Measurements from ENCODE around the gene TMEM273.

The TMEM273 gene

DNA sequence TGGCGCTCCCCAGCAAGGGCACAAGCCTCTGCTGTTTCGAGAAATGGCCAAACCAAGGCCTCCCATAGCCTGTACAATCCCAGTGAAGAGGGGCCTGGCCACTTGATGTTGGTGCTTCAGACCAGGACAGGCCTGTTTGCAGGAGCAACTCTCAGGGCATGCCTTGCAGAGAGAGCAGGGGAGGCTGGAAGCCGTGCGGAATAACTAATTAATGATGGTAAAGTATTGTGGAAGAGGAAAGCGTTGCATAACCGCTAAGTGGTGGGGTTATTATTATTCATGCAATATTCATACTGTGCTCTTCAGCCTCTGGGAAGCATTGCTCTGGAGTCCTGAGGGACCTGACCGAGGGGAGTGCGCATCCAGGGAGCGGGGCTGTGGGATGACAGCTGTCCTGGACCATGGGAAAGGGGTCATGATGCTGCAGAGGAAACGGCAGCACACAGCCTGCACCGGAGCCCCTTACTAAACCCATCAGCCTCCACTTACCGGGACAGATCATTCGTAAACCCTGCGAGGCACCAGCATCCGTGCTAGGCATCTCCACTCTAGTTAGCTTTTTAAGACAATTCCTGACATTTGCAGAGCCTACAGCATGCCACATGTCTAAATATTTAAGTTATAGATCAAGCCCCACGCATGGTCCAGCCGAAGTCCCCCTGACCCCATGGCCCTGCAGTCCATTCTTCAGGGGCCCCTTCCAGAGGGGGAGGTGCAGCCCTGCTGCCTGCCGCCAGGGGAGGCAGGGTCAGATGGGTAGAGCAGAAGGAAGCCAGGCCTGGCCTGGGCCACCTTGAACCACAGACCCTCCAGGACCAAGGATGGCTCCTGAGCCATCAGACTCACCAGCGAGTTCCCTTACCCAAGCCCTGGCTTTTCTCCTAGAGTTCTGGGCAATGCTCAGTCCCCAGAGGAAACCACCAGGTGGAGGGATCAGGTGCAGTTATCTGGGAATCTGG lies 11.6 kb downstream of the TMEM273 start:
- Mint-ChIP-seq H3K27ac (peak overlapping the region; percentile 98), H3K9me3 (no peaks in the 10 kb centered on the region), H3K4me3 (peak overlapping the region; percentile 29 to 69), H3K27me3 (no peaks in the 10 kb centered on the region), H3K36me3 (peaks cover 28 to 64% of the 10 kb centered on the region in 2 donors), H3K4me1 (peaks cover 85 to 100% of the 10 kb centered on the region in 2 donors)
- ATAC-seq (replicated peaks): no peak
- no peak for DNase-seq

DNA sequence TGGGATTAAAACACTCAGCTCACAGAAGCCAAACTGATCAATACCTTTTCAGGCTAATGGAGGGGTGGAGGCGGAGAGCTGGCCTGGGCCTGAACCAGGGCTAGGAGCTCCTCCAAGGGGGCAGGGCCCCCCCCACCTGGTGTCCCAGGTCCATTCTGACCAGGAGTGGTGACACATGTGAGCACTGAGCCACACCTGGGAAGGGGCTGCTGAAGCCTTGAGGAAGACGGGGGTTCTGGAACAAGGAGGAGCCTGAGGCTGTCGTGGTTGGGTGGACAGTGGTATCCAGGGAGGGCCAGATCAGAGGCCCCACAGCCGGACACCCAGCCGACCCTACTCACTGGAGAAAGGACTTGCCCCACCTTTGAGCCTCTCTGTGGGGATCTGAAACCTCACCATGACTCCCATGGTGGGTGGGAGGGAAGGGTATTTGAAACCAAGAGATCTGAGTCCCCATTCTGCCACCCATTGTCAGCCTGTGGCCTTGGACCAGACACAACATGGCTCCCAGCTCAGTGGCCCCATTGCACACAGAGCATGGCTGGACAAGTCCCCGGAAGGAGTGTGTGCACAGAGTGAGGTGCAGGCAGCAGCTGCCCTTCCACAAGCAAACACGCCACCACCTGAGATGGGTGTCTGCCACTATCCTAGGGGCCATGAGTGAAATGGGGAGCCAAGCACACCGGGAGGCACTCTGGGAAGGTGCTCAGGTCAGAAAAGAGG lies 12.4 kb downstream of the TMEM273 start:
- H3K27me3 Mint-ChIP-seq: no peaks in the 10 kb centered on the region
- ATAC-seq (replicated peaks) (no peak), DNase-seq (no peak)
- H3K27ac Mint-ChIP-seq: peak overlapping the region; percentile 98
- peak overlapping the region; percentile 29 to 37 for H3K4me3 Mint-ChIP-seq
- peaks cover 84 to 98% of the 10 kb centered on the region in 2 donors for H3K4me1 Mint-ChIP-seq
- H3K9me3 Mint-ChIP-seq: no peaks in the 10 kb centered on the region
- H3K36me3 Mint-ChIP-seq: peaks cover 25 to 58% of the 10 kb centered on the region in 2 donors

DNA sequence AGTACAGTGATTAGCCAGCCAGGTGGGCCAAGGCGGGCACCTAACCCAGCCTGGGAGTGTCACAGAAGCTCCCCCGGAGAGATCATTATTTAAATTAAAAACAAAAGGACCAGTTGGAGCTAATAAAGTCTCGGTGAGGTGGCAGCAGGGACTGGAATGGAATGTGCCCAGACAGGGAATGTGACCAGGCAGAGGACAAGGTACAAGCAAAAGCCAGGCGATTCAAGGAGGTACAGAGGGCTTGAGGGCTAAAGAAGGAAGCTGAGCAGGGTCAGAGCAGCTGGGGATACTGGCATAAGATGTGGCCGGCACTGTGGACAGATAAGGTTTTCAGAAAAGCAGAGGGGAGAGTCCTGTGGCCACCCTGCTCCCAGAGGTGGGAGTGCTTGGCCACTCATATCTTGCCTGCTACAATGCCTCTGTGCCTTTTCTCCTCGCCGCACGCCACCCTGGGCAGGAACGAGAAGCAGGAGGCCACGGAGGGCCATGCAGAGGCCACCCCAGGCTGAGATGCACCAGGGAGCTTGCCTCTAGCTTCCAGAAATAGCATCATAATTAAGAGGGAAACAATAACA lies 13.2 kb downstream of the TMEM273 start:
- Mint-ChIP-seq H3K27ac (peak overlapping the region; percentile 98), H3K9me3 (no peaks in the 10 kb centered on the region), H3K4me1 (peaks cover 82 to 97% of the 10 kb centered on the region in 2 donors), H3K36me3 (peaks cover 19 to 55% of the 10 kb centered on the region in 2 donors), H3K4me3 (peak overlapping the region; percentile 2 to 52), H3K27me3 (no peaks in the 10 kb centered on the region)
- DNase-seq (no peak), ATAC-seq (replicated peaks) (no peak)

- ATAC-seq (replicated peaks): peak; percentile 29 to 54
- H3K4me3 Mint-ChIP-seq: peak overlapping the region; percentile 52 to 56
- H3K36me3 Mint-ChIP-seq: peaks cover 17 to 54% of the 10 kb centered on the region in 2 donors
- no peak for DNase-seq
- no peaks in the 10 kb centered on the region for H3K27me3 Mint-ChIP-seq
- H3K4me1 Mint-ChIP-seq: peaks cover 79 to 91% of the 10 kb centered on the region in 2 donors
- H3K9me3 Mint-ChIP-seq: no peaks in the 10 kb centered on the region
- peak overlapping the region; percentile 88 for H3K27ac Mint-ChIP-seq
Measured at GRCh38 chr10:49174261-49174925, 13.8 kb downstream of the TMEM273 start.

DNA sequence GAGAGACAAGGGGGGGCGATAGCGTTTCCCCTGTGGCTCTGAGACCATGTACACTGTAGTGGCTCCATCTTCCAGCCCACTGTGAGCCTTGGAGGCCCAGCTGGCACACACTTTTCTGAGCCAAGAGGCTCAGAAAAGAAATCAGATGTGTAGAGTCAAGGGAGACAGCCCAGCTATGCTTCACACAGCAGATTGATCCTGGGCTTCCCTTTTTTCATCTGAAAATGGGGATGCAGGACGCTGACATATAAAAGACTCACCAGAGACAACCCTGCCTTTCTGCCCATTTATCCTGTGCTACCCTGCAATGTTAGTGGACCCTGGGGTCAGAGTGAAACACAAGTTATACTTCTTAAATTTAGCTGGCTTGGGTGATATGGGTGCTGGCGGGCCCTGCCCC lies 14.3 kb downstream of the TMEM273 start:
- ATAC-seq (replicated peaks) (no peak), DNase-seq (no peak)
- Mint-ChIP-seq H3K27ac (peak overlapping the region; percentile 88), H3K27me3 (no peaks in the 10 kb centered on the region), H3K4me3 (peak overlapping the region; percentile 52 to 56), H3K36me3 (peaks cover 17 to 56% of the 10 kb centered on the region in 2 donors), H3K4me1 (peaks cover 77 to 89% of the 10 kb centered on the region in 2 donors), H3K9me3 (no peaks in the 10 kb centered on the region)

DNA sequence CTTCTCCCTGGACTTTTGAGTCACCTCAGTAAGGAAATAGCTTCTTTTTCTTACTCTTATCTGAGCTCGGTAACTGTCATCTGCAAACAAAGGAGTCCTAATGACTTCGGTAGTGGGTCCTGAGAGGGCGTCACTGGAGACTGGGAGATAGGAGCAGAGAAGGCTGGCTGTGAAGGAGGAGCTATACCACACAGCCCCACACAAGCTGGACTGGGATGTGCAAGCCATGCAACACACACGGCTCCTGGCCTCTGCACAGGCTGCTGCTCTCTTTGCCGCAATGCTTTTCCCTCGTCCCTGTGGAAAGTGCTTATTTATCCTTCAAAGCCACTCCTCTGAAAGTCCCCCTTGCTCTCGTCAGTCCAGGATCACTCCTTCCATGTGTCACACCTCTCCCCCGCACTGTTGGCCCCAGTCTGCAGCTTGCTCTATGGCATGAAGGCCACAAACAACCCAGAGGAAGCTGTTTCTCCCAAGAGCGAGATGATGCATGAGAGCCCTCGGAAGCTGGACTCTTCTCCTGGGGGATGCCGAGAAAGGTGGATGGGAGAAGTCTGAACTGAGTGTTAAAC lies 14.9 kb downstream of the TMEM273 start:
- H3K4me3 Mint-ChIP-seq: peak overlapping the region in 1 of 2 donors; percentile 50
- H3K36me3 Mint-ChIP-seq: peaks cover 17 to 54% of the 10 kb centered on the region in 2 donors
- H3K27ac Mint-ChIP-seq: peak overlapping the region; percentile 88
- no peaks in the 10 kb centered on the region for H3K9me3 Mint-ChIP-seq
- DNase-seq (no peak), ATAC-seq (replicated peaks) (no peak)
- no peaks in the 10 kb centered on the region for H3K27me3 Mint-ChIP-seq
- H3K4me1 Mint-ChIP-seq: peaks cover 75 to 88% of the 10 kb centered on the region in 2 donors

DNA sequence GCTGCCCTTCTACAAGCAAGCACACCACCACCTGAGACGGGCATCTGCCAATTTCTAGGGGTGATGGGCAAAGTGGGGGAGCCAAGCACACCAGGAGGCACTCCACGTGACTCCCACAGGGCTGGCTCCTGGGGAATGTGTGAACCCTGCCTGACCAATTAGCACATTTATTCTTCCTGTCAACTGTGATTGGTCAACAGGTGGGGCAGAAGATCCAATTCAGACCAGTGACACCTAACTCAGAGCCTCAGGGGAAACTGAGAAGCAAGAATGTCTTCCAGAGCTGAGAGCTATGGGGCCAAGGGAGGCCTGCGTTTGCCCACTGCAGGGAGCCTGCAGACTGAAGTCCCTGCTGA lies 15.4 kb downstream of the TMEM273 start:
- Mint-ChIP-seq H3K9me3 (no peaks in the 10 kb centered on the region), H3K27me3 (no peaks in the 10 kb centered on the region), H3K36me3 (peaks cover 16 to 53% of the 10 kb centered on the region in 2 donors), H3K4me1 (peaks cover 70 to 86% of the 10 kb centered on the region in 2 donors), H3K4me3 (no peak overlapping the region), H3K27ac (peak overlapping the region; percentile 51)
- no peak for ATAC-seq (replicated peaks)
- no peak for DNase-seq

DNA sequence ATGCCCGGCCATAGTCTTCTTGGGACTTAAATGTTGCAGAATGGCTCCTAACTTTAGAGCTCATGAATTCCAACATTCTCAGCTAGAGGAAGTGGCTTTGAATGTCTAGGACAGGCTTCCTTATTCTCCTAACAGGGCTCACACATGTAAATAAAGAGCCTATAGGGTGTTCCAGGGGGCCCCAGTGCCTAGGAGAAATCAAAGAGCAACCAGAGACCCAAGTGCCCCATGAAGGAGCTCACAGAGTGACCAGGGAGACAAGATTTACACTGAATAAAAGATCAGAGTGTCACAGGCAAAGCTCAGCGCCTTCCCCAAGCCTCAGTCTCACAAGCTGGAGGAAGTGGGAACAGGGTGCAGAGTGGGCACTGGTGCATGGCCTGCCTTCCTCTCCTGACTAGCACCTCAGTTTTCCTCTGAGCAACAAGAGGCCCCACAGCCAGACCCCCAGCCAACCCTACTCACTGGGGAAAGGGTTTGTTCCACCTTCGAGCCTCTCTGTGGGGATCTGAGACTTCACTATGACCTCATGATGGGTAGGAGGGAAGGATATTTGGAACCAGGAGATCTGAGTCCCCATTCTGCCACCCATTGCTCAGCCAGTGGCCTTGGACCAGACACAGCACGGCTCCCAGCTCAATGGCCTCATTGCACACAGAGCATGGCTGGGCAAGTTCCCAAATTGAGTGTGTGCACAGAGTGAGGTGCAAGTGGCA lies 16.0 kb downstream of the TMEM273 start:
- no peak for DNase-seq
- peak in 1 of 2 donors; percentile 25 for ATAC-seq (replicated peaks)
- Mint-ChIP-seq H3K27me3 (no peaks in the 10 kb centered on the region), H3K9me3 (no peaks in the 10 kb centered on the region), H3K4me3 (peak overlapping the region in 1 of 2 donors; percentile 21), H3K36me3 (peaks cover 14 to 53% of the 10 kb centered on the region in 2 donors), H3K4me1 (peaks cover 66 to 81% of the 10 kb centered on the region in 2 donors), H3K27ac (peak overlapping the region; percentile 51)

DNA sequence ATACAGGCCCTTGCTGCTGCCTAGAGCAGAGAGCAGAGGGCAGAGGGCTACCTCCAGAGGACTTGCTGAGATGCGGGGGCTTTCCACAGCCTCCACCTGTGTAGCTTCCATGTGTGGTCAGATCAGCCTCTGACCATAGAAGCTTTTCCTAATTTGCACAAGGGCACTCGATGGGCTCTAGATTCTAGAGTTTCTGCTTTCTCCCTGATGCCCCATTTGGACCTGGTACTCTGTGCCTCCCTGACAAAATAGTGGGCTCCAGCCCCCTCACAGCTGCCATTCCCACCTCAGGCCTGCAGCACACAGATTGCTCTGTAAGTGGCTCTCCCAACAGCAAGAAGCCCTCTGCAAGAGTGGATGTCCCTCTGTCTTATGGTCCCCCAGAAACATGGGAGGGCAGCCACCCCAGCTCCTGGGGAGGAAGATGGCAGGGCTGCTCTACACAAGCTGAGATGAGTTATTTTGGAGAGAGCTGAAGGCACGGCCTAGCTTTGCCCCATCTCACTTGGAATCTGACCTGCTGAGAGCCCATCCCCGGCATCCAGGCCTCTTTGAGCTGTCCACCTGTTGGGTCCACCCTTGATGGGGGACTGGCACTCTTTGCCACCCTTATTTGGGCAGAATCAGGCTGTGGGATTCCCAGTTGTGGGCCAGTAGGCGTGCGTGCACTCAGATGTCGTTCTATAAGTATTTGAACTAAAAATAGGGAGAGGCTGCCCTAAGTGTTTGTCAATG lies 16.7 kb downstream of the TMEM273 start:
- Mint-ChIP-seq H3K27me3 (no peaks in the 10 kb centered on the region), H3K4me3 (no peak overlapping the region), H3K4me1 (peaks cover 65 to 81% of the 10 kb centered on the region in 2 donors), H3K9me3 (no peaks in the 10 kb centered on the region), H3K36me3 (peaks cover 15 to 51% of the 10 kb centered on the region in 2 donors), H3K27ac (peak overlapping the region; percentile 20)
- no peak for DNase-seq
- no peak for ATAC-seq (replicated peaks)

GRCh38 chr10:49170632-49171325 lies 17.4 kb downstream of the TMEM273 start:
- H3K9me3 Mint-ChIP-seq: no peaks in the 10 kb centered on the region
- H3K4me1 Mint-ChIP-seq: peaks cover 64 to 81% of the 10 kb centered on the region in 2 donors
- H3K36me3 Mint-ChIP-seq: peaks cover 19 to 52% of the 10 kb centered on the region in 2 donors
- H3K27me3 Mint-ChIP-seq: no peaks in the 10 kb centered on the region
- ATAC-seq (replicated peaks) (no peak), DNase-seq (no peak)
- H3K27ac Mint-ChIP-seq: no peak overlapping the region
- H3K4me3 Mint-ChIP-seq: no peak overlapping the region

DNA sequence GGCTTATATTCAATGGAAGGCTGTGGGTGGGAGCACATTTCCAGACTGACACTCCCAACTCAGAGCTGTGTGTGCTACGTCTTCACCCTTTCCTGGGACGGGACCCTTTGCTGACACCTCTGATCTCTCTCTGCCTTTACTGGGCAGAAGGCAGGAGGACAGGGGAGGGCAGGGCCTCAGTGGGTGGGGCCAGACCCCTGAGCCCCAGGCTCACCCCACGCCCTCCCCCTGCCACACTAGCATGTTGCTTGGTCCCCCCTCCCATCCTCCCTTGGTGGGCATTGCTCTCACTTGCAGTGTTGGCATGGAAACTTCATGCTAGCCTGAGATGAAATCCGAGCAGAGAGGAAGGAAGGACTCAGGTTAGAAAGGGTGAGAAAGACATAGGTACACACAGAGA lies 18.4 kb downstream of the TMEM273 start:
- no peak for ATAC-seq (replicated peaks)
- H3K27me3 Mint-ChIP-seq: no peaks in the 10 kb centered on the region
- no peak overlapping the region for H3K4me3 Mint-ChIP-seq
- peaks cover 60 to 75% of the 10 kb centered on the region in 2 donors for H3K4me1 Mint-ChIP-seq
- peaks cover 27 to 55% of the 10 kb centered on the region in 2 donors for H3K36me3 Mint-ChIP-seq
- H3K27ac Mint-ChIP-seq: no peak overlapping the region
- no peak for DNase-seq
- no peaks in the 10 kb centered on the region for H3K9me3 Mint-ChIP-seq

DNA sequence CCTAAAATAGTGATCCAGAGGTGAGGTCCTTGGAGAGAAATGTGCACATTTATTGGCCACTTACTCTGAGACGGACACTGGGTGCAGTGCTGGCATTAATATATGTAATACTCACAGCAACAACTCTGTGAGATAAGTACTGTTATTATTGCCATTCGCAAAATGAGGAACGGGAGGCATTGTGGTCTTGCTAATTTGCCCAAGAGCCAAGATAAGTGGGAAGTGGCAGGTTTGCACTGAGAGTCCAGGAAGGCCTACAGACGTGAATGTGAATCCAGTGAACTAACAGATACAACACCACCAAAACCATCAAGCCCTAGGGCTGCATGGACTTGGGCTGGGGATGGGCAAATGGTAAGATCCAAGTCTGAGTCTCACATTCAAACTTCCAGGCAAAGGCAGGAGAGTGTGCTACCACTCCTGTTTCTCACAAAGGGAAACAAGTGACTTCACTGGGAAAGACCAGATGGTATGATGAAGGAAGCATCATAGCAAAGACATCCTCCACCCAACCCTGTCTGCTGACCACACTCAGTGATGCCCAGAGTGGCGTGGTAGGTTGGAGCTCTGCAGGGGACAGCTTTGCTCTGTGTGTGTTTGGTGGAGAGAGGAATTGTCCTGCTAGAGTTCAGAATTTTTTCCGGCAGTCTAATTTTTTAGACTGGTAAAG lies 19.2 kb downstream of the TMEM273 start:
- DNase-seq (no peak), ATAC-seq (replicated peaks) (peak in 1 of 2 donors; percentile 16)
- Mint-ChIP-seq H3K9me3 (no peaks in the 10 kb centered on the region), H3K4me3 (no peak overlapping the region), H3K4me1 (peaks cover 58 to 75% of the 10 kb centered on the region in 2 donors), H3K27me3 (no peaks in the 10 kb centered on the region), H3K36me3 (peaks cover 32 to 59% of the 10 kb centered on the region in 2 donors), H3K27ac (no peak overlapping the region)
